GM19193 (cell line): ENCODE data around the gene DIPK1B.

ENCODE experiments used
- POLR2A ChIP-seq: IDR thresholded peaks from 4 replicates; pipeline ENCODE4 v1.6.1; 2011; ENCODE audit not compliant: insufficient read depth, insufficient read length; ENCODE audit errors: extremely low read depth

DIPK1B gene

GRCh38 chr9:136764301-136764891 is 52.0 kb downstream of the DIPK1B start, which contains the start of gene LCN15:
LCN15 (minus strand) TSS chr9:136764518; CDS start chr9:136764488, 30 bp downstream.
- TF ChIP-seq POLR2A = no peak

- TF ChIP-seq POLR2A = no peak
Observed at GRCh38 chr9:136765041-136765440, 52.7 kb downstream of the DIPK1B start.

GRCh38 chr9:136769710-136770191 is 57.4 kb downstream of the DIPK1B start:
- no peak for TF ChIP-seq POLR2A

GRCh38 chr9:136771907-136772415 is 59.6 kb downstream of the DIPK1B start:
- no peak for TF ChIP-seq POLR2A

- no peak for TF ChIP-seq POLR2A
Observed at GRCh38 chr9:136773386-136774044, 61.1 kb downstream of the DIPK1B start.
